ENCODE data around the gene KAT7.

KAT7 gene

GRCh38 chr17:49830605-49831004, 42.1 kb downstream of the KAT7 start:
- H3K9me3 ChIP-seq (ENCODE audit: insufficient read depth, low read depth, low read length): no peaks in the 10 kb centered on the region
- 85% methylated on average over 1 of the region's 1 CpG for WGBS
- no peak overlapping the region for H3K4me3 ChIP-seq (ENCODE audit: low read length)
- H3K27me3 ChIP-seq (ENCODE audit: insufficient read depth, low read length): no peaks in the 10 kb centered on the region
- H3K4me1 ChIP-seq (ENCODE audit: insufficient read depth, low read length): no peaks in the 10 kb centered on the region
- H3K9ac ChIP-seq (ENCODE audit: low read depth, low read length): no peak overlapping the region
- no peak overlapping the region for H3K27ac ChIP-seq (ENCODE audit: low read depth, low read length)
- H3K36me3 ChIP-seq (ENCODE audit: insufficient read depth, low read length): peaks cover 82% of the 10 kb centered on the region

GRCh38 chr17:49832840-49833599, 44.5 kb downstream of the KAT7 start:
- Histone ChIP-seq H3K27ac (ENCODE audit: low read depth, low read length) (no peak overlapping the region), H3K9me3 (ENCODE audit: insufficient read depth, low read depth, low read length) (no peaks in the 10 kb centered on the region), H3K36me3 (ENCODE audit: insufficient read depth, low read length) (peaks cover 64% of the 10 kb centered on the region), H3K27me3 (ENCODE audit: insufficient read depth, low read length) (no peaks in the 10 kb centered on the region), H3K9ac (ENCODE audit: low read depth, low read length) (no peak overlapping the region), H3K4me3 (ENCODE audit: low read length) (no peak overlapping the region), H3K4me1 (ENCODE audit: insufficient read depth, low read length) (no peaks in the 10 kb centered on the region)
- 94% methylated on average over 7 of the region's 7 CpGs for WGBS

GRCh38 chr17:49834118-49834743, 45.8 kb downstream of the KAT7 start:
- Histone ChIP-seq H3K4me3 (ENCODE audit: low read length) (no peak overlapping the region), H3K36me3 (ENCODE audit: insufficient read depth, low read length) (peaks cover 57% of the 10 kb centered on the region), H3K4me1 (ENCODE audit: insufficient read depth, low read length) (no peaks in the 10 kb centered on the region), H3K9me3 (ENCODE audit: insufficient read depth, low read depth, low read length) (no peaks in the 10 kb centered on the region), H3K9ac (ENCODE audit: low read depth, low read length) (no peak overlapping the region), H3K27me3 (ENCODE audit: insufficient read depth, low read length) (no peaks in the 10 kb centered on the region), H3K27ac (ENCODE audit: low read depth, low read length) (no peak overlapping the region)
- 97% methylated on average over 19 of the region's 19 CpGs for WGBS

- no peak overlapping the region for H3K27ac ChIP-seq (ENCODE audit: low read depth, low read length)
These were observed 47.0 kb downstream of the KAT7 start for GRCh38 chr17:49835472-49835871.

GRCh38 chr17:49836111-49837030, 47.9 kb downstream of the KAT7 start:
- H3K4me3 ChIP-seq (ENCODE audit: low read length): no peak overlapping the region
- H3K9ac ChIP-seq (ENCODE audit: low read depth, low read length): no peak overlapping the region
- no peaks in the 10 kb centered on the region for H3K27me3 ChIP-seq (ENCODE audit: insufficient read depth, low read length)
- 89% methylated on average over 14 of the region's 16 CpGs for WGBS
- H3K9me3 ChIP-seq (ENCODE audit: insufficient read depth, low read depth, low read length): no peaks in the 10 kb centered on the region
- no peak overlapping the region for H3K27ac ChIP-seq (ENCODE audit: low read depth, low read length)
- no peaks in the 10 kb centered on the region for H3K4me1 ChIP-seq (ENCODE audit: insufficient read depth, low read length)
- peaks cover 39% of the 10 kb centered on the region for H3K36me3 ChIP-seq (ENCODE audit: insufficient read depth, low read length)

More at GRCh38 chr17:49835472-49835871, 47.0 kb downstream of the KAT7 start:
- Histone ChIP-seq H3K36me3 (ENCODE audit: insufficient read depth, low read length) (peaks cover 47% of the 10 kb centered on the region), H3K4me3 (ENCODE audit: low read length) (no peak overlapping the region), H3K27me3 (ENCODE audit: insufficient read depth, low read length) (no peaks in the 10 kb centered on the region), H3K4me1 (ENCODE audit: insufficient read depth, low read length) (no peaks in the 10 kb centered on the region), H3K9ac (ENCODE audit: low read depth, low read length) (no peak overlapping the region), H3K9me3 (ENCODE audit: insufficient read depth, low read depth, low read length) (no peaks in the 10 kb centered on the region)
- WGBS: 94% methylated on average over 7 of the region's 7 CpGs

- WGBS: 91% methylated on average over 5 of the region's 5 CpGs
- Histone ChIP-seq H3K4me3 (ENCODE audit: low read length) (no peak overlapping the region), H3K27me3 (ENCODE audit: insufficient read depth, low read length) (no peaks in the 10 kb centered on the region), H3K9me3 (ENCODE audit: insufficient read depth, low read depth, low read length) (no peaks in the 10 kb centered on the region), H3K27ac (ENCODE audit: low read depth, low read length) (no peak overlapping the region), H3K4me1 (ENCODE audit: insufficient read depth, low read length) (no peaks in the 10 kb centered on the region), H3K36me3 (ENCODE audit: insufficient read depth, low read length) (peaks cover 22% of the 10 kb centered on the region), H3K9ac (ENCODE audit: low read depth, low read length) (no peak overlapping the region)
These were observed 51.0 kb downstream of the KAT7 start for GRCh38 chr17:49839455-49839854.

- H3K4me3 ChIP-seq (ENCODE audit: low read length): no peak overlapping the region
- peaks cover 18% of the 10 kb centered on the region; the same call in 1 of the 2 replicates for H3K36me3 ChIP-seq (ENCODE audit: insufficient read depth, low read length)
- no peak overlapping the region for H3K9ac ChIP-seq (ENCODE audit: low read depth, low read length)
- H3K27ac ChIP-seq (ENCODE audit: low read depth, low read length): no peak overlapping the region
- H3K27me3 ChIP-seq (ENCODE audit: insufficient read depth, low read length): no peaks in the 10 kb centered on the region
- no peaks in the 10 kb centered on the region for H3K9me3 ChIP-seq (ENCODE audit: insufficient read depth, low read depth, low read length)
- no peaks in the 10 kb centered on the region for H3K4me1 ChIP-seq (ENCODE audit: insufficient read depth, low read length)
- WGBS: 93% methylated on average over 2 of the region's 3 CpGs
These were observed 53.1 kb downstream of the KAT7 start for GRCh38 chr17:49841548-49841947.

GRCh38 chr17:49842371-49842770, 53.9 kb downstream of the KAT7 start:
- H3K27me3 ChIP-seq (ENCODE audit: insufficient read depth, low read length): no peaks in the 10 kb centered on the region
- H3K9ac ChIP-seq (ENCODE audit: low read depth, low read length): no peak overlapping the region
- no peak overlapping the region for H3K27ac ChIP-seq (ENCODE audit: low read depth, low read length)
- no peak overlapping the region for H3K4me3 ChIP-seq (ENCODE audit: low read length)
- no peaks in the 10 kb centered on the region for H3K4me1 ChIP-seq (ENCODE audit: insufficient read depth, low read length)
- WGBS: 100% methylated on average over 3 of the region's 3 CpGs
- H3K36me3 ChIP-seq (ENCODE audit: insufficient read depth, low read length): peaks cover 20% of the 10 kb centered on the region; the same call in 1 of the 2 replicates
- H3K9me3 ChIP-seq (ENCODE audit: insufficient read depth, low read depth, low read length): no peaks in the 10 kb centered on the region

GRCh38 chr17:49842846-49843245, 54.4 kb downstream of the KAT7 start:
- Histone ChIP-seq H3K36me3 (ENCODE audit: insufficient read depth, low read length) (peaks cover 20% of the 10 kb centered on the region; the same call in 1 of the 2 replicates), H3K4me3 (ENCODE audit: low read length) (no peak overlapping the region), H3K27ac (ENCODE audit: low read depth, low read length) (no peak overlapping the region), H3K9ac (ENCODE audit: low read depth, low read length) (no peak overlapping the region), H3K9me3 (ENCODE audit: insufficient read depth, low read depth, low read length) (no peaks in the 10 kb centered on the region), H3K4me1 (ENCODE audit: insufficient read depth, low read length) (no peaks in the 10 kb centered on the region), H3K27me3 (ENCODE audit: insufficient read depth, low read length) (no peaks in the 10 kb centered on the region)
- 96% methylated on average over 6 of the region's 6 CpGs for WGBS

GRCh38 chr17:49843774-49844350, 55.4 kb downstream of the KAT7 start:
- no peak overlapping the region for H3K9ac ChIP-seq (ENCODE audit: low read depth, low read length)
- H3K9me3 ChIP-seq (ENCODE audit: insufficient read depth, low read depth, low read length): no peaks in the 10 kb centered on the region
- no peaks in the 10 kb centered on the region for H3K4me1 ChIP-seq (ENCODE audit: insufficient read depth, low read length)
- peaks cover 15% of the 10 kb centered on the region; the same call in 1 of the 2 replicates for H3K36me3 ChIP-seq (ENCODE audit: insufficient read depth, low read length)
- WGBS: 84% methylated on average over 6 of the region's 6 CpGs
- H3K27me3 ChIP-seq (ENCODE audit: insufficient read depth, low read length): no peaks in the 10 kb centered on the region
- H3K4me3 ChIP-seq (ENCODE audit: low read length): no peak overlapping the region
- no peak overlapping the region for H3K27ac ChIP-seq (ENCODE audit: low read depth, low read length)
